GM23248 (cell line): Measurements from ENCODE around the gene KCP. TPM values are rescaled to one million over a fixed set of nuclear protein-coding genes. Genes with fewer than 3 reads are reported as not detected.

Experiments
- DNase-seq: peaks from one replicate; pipeline ENCODE4 v3.0.0-alpha.2; 2015
- H2AFZ ChIP-seq: fragments of 200-600 bp; sonication (generic); 2 replicates; pipeline ENCODE4 v1.6.1; 2016; ENCODE audit warnings: antibody characterized with exemption
- H3F3A ChIP-seq: fragments of 200-600 bp; sonication (generic); 2 replicates; pipeline ENCODE4 v1.6.1; 2016; ENCODE audit warnings: mild to moderate bottlenecking, antibody characterized with exemption, mixed run types; ENCODE audit not compliant: insufficient read depth
- H3K27ac ChIP-seq: fragments of 200-600 bp; sonication (generic); 2 replicates; pipeline ENCODE4 v1.5.1; 2016; ENCODE audit warnings: mild to moderate bottlenecking
- H3K27me3 ChIP-seq: fragments of 200-600 bp; sonication (generic); replicated peaks from 2 replicates; pipeline ENCODE4 v1.6.1; 2016; ENCODE audit warnings: mild to moderate bottlenecking; ENCODE audit not compliant: insufficient read depth
- H3K36me3 ChIP-seq: fragments of 200-600 bp; sonication (generic); 2 replicates; pipeline ENCODE4 v1.6.1; 2016; ENCODE audit warnings: low read depth, mild to moderate bottlenecking
- H3K4me1 ChIP-seq: fragments of 200-600 bp; sonication (generic); 2 replicates; pipeline ENCODE4 v1.6.1; 2016; ENCODE audit warnings: mild to moderate bottlenecking; ENCODE audit not compliant: insufficient read depth
- H3K4me2 ChIP-seq: fragments of 200-600 bp; sonication (generic); one replicate; pipeline ENCODE4 v1.6.1; 2016; ENCODE audit warnings: mild to moderate bottlenecking; ENCODE audit not compliant: unreplicated experiment
- H3K4me3 ChIP-seq: fragments of 200-600 bp; sonication (generic); 2 replicates; pipeline ENCODE4 v1.5.1; 2016; ENCODE audit warnings: mild to moderate bottlenecking
- H3K79me2 ChIP-seq: fragments of 200-600 bp; sonication (generic); 2 replicates; pipeline ENCODE4 v1.6.1; 2016; ENCODE audit warnings: mild to moderate bottlenecking; ENCODE audit not compliant: insufficient read depth
- H3K9ac ChIP-seq: fragments of 200-600 bp; sonication (generic); 2 replicates; pipeline ENCODE4 v1.6.1; 2016; ENCODE audit warnings: mild to moderate bottlenecking
- H3K9me2 ChIP-seq: fragments of 200-600 bp; sonication (generic); 2 replicates; pipeline ENCODE4 v1.6.1; 2016; ENCODE audit warnings: mixed run types, mild to moderate bottlenecking, moderate library complexity; ENCODE audit not compliant: insufficient read depth
- H3K9me3 ChIP-seq: fragments of 200-600 bp; sonication (generic); one replicate; pipeline ENCODE4 v1.6.1; 2017; ENCODE audit warnings: low read depth
- H4K20me1 ChIP-seq: fragments of 200-600 bp; sonication (generic); 2 replicates; pipeline ENCODE4 v1.6.0; 2016; ENCODE audit not compliant: insufficient read depth
- EZH2 ChIP-seq: fragments of 200-600 bp; sonication (generic); IDR thresholded peaks from 2 replicates; pipeline ENCODE4 v1.6.1; 2018; ENCODE audit warnings: antibody characterized with exemption, mild to moderate bottlenecking; ENCODE audit not compliant: insufficient read depth, poor library complexity, severe bottlenecking
- EZH2phosphoT487 ChIP-seq: fragments of 200-600 bp; sonication (generic); IDR thresholded peaks from 2 replicates; pipeline ENCODE4 v1.6.1; 2018; ENCODE audit warnings: antibody characterized with exemption, moderate library complexity, mild to moderate bottlenecking, low read depth; ENCODE audit not compliant: insufficient read depth
- WGBS, 2 experiments: methylation state at CpG; one replicate each; pipeline ENCODE4 v1.1.6; 2015 to 2017; ENCODE audit warnings: low lambda C conversion rate in 2 of 2, low coverage in 1 of 2; ENCODE audit errors: missing lambda C conversion rate in 2 of 2; 5-methylcytosine and 5-hydroxymethylcytosine counted together
- in situ Hi-C: fragments of 300-500 bp; cut with MboI; formaldehyde crosslinking; loops from 2 replicates; pipeline ENCODE4 v1.15.0; 2020
- polyA plus RNA-seq: library from polyadenylated mRNA; unstranded; fragments of >200 nt; fragmentation: Nextera tagmentation; extraction: Ambion mirVana; gene quantifications from 2 replicates; pipeline ENCODE4 v1.2.1, GENCODE V29; 2016
- total RNA-seq: library from RNA; depleted of rRNA; stranded (reverse); fragments of >200 nt; shearing (Covaris generic); gene quantifications from 2 replicates; pipeline ENCODE4 v1.2.3, GENCODE V29; 2014

Gene KCP
- total and polyA plus RNA-seq, 2 experiments from 2014 or later, result 0.10 TPM; not detected in 1

DNA sequence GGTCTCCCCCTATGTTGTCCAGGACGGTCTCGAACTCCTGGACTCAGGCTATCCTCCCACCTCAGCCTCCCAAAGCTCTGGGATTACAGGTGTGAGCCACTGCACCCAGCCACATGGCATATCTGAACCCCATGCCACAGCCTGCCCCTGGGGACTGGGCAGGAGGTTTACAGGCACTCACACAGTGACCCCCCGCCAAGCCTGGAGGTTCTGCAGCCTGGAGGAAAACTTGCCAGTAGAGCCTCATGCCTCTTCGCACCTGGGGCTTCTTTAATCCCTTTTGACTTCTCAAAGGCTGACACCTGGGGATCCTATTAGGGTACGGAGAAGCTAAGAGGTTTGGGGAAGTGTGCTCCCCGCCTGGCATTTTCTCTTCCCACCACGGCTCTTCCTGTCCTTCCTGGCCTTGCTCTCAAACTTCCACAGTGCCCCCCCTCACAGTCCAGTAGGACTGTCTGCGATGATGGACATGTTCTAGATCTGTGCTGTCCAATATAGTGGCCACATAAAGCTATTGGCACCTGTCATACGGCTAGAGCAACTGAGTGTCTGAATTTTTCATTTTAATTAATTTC, 11.4 kb upstream of the KCP start:
- 52 to 61% methylated on average over 9 of the region's 9 CpGs for WGBS, 2 experiments
- H3K9me3 ChIP-seq, result no peaks in the 10 kb centered on the region

DNA sequence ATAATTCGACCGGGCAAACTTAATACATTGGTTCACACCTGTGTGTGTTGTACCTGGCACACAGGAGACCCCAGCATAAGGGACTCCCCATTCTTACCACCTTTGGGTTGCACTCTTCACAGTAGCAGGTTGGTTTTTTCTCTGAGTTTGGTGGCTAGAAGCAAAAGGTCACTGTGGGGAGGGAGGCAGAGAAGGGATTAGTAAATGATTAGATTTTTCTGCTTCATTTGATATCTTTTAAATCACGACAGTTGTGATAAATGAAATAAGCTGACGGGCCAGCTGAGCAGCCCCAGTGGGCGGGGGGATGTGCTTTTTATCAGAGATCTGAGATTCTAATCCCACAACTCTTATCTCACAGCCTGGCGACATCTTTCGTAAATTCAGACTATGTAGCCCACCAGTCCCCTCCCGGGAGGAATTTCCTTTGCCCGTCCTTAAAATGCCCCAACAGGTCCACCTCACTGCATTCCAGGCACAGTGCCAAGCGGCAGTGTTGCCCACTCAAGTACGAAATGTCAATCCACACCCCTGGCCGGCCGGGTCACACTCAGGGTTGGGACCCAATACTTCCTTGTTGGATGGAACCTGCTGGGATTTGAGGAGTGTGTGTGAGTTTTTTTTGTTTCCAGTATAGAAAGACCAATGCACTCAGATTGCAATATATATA, 10.5 kb upstream of the KCP start:
- H3K36me3 ChIP-seq, result no peaks in the 10 kb centered on the region
- no peak overlapping the region for H2AFZ ChIP-seq
- H3K9me3 ChIP-seq, result no peaks in the 10 kb centered on the region
- WGBS, 2 experiments, result 68 to 72% methylated on average over 13 of the region's 13 CpGs
- in situ Hi-C loops, result no loop called here
- no peaks in the 10 kb centered on the region for H3K79me2 ChIP-seq
- TF ChIP-seq EZH2 (no peak), EZH2phosphoT487 (no peak)
- H3F3A ChIP-seq, result no peaks in the 10 kb centered on the region
- DNase-seq, result no peak
- H3K9me2 ChIP-seq, result no peaks in the 10 kb centered on the region
- no peak overlapping the region for H3K27ac ChIP-seq
- H3K27me3 ChIP-seq, result peaks cover 71% of the 10 kb centered on the region
- no peak overlapping the region for H3K9ac ChIP-seq
- no peaks in the 10 kb centered on the region for H4K20me1 ChIP-seq
- H3K4me1 ChIP-seq, result no peaks in the 10 kb centered on the region
- H3K4me2 ChIP-seq, result no peak overlapping the region
- H3K4me3 ChIP-seq, result no peak overlapping the region

More for the DNA sequence above, 11.4 kb upstream of the KCP start:
- TF ChIP-seq EZH2phosphoT487 (no peak), EZH2 (no peak)
- H2AFZ ChIP-seq, result no peak overlapping the region
- H3K36me3 ChIP-seq, result no peaks in the 10 kb centered on the region
- no peak overlapping the region for H3K4me2 ChIP-seq
- H3K79me2 ChIP-seq, result no peaks in the 10 kb centered on the region
- H3F3A ChIP-seq, result no peaks in the 10 kb centered on the region
- H3K27me3 ChIP-seq, result peaks cover 62% of the 10 kb centered on the region
- no peak overlapping the region for H3K9ac ChIP-seq
- no peaks in the 10 kb centered on the region for H3K9me2 ChIP-seq
- H4K20me1 ChIP-seq, result no peaks in the 10 kb centered on the region
- in situ Hi-C loops, result no loop called here
- H3K4me1 ChIP-seq, result no peaks in the 10 kb centered on the region
- no peak for DNase-seq
- no peak overlapping the region for H3K27ac ChIP-seq
- H3K4me3 ChIP-seq, result no peak overlapping the region

DNA sequence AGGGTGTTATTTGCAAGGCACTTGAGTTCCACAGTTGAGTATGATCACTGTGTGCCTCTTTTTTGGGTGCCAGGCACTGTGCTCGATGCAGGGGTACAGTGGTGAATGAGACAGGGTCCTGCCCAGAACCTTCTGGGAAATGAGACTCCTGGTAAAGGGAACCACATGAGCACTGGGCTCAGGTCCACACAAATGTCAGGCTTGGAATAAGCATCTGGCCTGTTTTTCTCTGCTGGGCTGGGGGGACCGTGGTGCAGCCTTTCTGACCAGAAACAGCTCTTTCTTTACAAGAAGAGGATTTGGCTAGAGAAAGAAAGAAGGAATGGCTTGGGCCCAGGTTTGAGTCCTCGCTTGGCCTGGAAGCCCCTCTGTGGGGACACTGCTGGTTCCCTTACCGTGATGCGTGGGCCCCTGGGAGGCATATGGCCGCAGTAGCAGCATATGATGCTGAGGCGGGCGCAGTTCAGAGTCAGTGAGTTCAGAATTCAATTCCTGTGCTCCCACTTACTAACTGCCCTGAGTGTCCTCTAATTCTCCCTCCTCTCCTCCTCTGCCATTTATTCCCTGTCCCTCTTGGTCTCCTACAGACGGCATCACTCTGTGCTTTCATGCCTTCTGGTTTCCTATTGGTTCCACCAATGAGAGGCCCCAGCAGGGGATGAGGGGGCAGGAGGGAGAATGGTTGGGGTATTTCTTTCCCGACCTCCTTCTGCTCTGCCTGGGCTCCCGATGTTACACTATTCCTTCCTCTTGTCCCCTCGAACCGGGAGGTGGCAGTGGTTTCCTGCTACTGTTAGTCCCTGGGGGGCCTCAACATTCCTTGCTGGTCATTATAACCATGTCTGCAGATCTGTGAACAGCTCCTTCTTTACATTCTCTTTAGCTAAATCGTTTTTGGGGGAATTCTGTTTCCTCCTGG, 9.6 kb upstream of the KCP start:
- H3K4me3 ChIP-seq, result no peak overlapping the region
- TF ChIP-seq EZH2 (no peak), EZH2phosphoT487 (no peak)
- H3K36me3 ChIP-seq, result no peaks in the 10 kb centered on the region
- DNase-seq, result no peak
- H3F3A ChIP-seq, result no peaks in the 10 kb centered on the region
- peaks cover 67% of the 10 kb centered on the region for H3K27me3 ChIP-seq
- H3K4me1 ChIP-seq, result no peaks in the 10 kb centered on the region
- no peaks in the 10 kb centered on the region for H3K9me2 ChIP-seq
- no peak overlapping the region for H2AFZ ChIP-seq
- WGBS, 2 experiments, result 55 to 57% methylated on average over 14 of the region's 14 CpGs
- no peak overlapping the region for H3K27ac ChIP-seq
- H3K79me2 ChIP-seq, result no peaks in the 10 kb centered on the region
- no peak overlapping the region for H3K9ac ChIP-seq
- no peaks in the 10 kb centered on the region for H3K9me3 ChIP-seq
- no peak overlapping the region for H3K4me2 ChIP-seq
- in situ Hi-C loops, result no loop called here
- H4K20me1 ChIP-seq, result no peaks in the 10 kb centered on the region

DNA sequence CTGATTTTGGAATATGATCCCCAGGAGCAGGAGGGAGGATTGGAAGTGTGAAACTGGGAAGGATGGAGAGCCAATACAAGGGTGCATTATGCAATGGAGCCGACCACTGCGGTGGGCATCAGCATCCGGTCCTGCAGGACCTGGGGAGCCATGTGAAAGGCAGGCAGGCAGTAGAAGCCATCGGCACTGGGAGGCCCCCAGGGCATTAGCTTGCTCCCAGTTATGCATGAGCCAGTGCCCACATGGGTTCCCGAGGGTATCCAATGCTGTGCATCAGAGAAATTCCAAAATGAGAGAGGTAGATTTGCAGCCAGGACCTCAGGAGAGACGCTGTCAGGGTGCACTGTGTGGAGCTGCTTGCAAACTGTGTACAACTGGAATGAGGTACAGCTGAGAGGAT, 8.7 kb upstream of the KCP start:
- Histone ChIP-seq H4K20me1 (no peaks in the 10 kb centered on the region), H3K9me2 (no peaks in the 10 kb centered on the region), H3K4me3 (no peak overlapping the region), H3K9ac (no peak overlapping the region), H3K27me3 (peaks cover 67% of the 10 kb centered on the region), H3K27ac (no peak overlapping the region), H3K79me2 (no peaks in the 10 kb centered on the region), H2AFZ (no peak overlapping the region), H3K4me1 (no peaks in the 10 kb centered on the region), H3K4me2 (no peak overlapping the region), H3K36me3 (no peaks in the 10 kb centered on the region), H3F3A (no peaks in the 10 kb centered on the region), H3K9me3 (no peaks in the 10 kb centered on the region)
- in situ Hi-C loops, result no loop called here
- WGBS, 2 experiments, result 38 to 54% methylated on average over 6 of the region's 6 CpGs
- DNase-seq, result no peak
- TF ChIP-seq EZH2, result no peak
- no peak for TF ChIP-seq EZH2phosphoT487
